Measurements from ENCODE around the gene ABCA2.

DNA sequence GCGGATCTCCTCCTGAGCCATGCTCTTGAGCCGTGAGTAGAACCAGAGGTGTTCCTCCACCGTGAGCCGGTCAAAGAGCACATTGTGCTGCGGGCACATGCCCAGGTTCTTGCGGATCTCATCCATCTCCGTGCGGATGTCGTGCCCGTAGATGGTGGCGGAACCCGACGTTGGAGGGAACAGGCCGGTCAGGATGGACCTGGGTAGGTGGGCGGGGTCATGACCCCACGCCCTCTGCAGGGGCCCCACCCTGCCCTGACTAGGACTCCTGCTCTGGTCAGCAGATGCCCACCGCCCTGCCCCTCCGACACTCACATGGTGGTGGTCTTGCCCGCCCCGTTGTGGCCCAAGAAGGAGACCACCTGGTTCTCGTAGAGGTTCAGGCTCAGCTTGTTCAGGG is 12.1 kb downstream of the ABCA2 start:
- no peak for TF ChIP-seq POLR2A (IDR thresholded peaks at IDR 0.05)
- TF ChIP-seq CTCF (IDR thresholded peaks at IDR 0.05), result no peak
